Measurements from ENCODE around the gene SLIT3. TPM values are rescaled to one million over a fixed set of nuclear protein-coding genes. Genes with fewer than 3 reads are reported as not detected.

The SLIT3 gene
- total RNA-seq, 3 donors from 2014 or later (not counting 1 experiment from before 2014, with no cell fraction given) = 0.34 to 0.80 TPM; not detected in 1

DNA sequence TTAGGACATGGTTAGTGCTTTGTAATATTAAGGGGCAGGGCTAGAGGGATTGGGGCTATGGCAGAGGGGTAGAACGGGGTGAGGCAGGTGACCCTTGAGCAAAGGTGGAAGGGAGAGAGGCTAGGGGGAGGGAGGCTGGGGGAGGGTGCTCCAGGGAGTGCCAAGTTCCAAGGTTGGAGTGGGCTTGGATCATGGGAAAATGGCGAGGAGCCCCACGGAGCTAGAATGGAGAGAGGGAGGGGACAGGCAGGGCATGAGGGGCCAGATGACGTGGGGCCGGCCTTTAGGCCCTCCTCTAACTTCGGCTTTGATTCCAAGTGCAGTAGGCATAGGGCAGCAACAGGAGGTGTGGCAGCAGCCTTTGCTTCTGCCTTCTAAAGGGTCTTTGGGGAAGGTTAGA is 550.0 kb downstream of the SLIT3 start:
- Mint-ChIP-seq H3K36me3 (no peaks in the 10 kb centered on the region), H3K4me3 (no peak overlapping the region), H3K4me1 (peaks cover 11 to 21% of the 10 kb centered on the region in 2 donors), H3K27me3 (ENCODE audit: low read depth in 2 of 2) (peaks cover 8 to 12% of the 10 kb centered on the region in 2 donors), H3K27ac (no peak overlapping the region), H3K9me3 (peaks cover 1 to 4% of the 10 kb centered on the region in 2 donors)
- TF ChIP-seq, protein P1, sequence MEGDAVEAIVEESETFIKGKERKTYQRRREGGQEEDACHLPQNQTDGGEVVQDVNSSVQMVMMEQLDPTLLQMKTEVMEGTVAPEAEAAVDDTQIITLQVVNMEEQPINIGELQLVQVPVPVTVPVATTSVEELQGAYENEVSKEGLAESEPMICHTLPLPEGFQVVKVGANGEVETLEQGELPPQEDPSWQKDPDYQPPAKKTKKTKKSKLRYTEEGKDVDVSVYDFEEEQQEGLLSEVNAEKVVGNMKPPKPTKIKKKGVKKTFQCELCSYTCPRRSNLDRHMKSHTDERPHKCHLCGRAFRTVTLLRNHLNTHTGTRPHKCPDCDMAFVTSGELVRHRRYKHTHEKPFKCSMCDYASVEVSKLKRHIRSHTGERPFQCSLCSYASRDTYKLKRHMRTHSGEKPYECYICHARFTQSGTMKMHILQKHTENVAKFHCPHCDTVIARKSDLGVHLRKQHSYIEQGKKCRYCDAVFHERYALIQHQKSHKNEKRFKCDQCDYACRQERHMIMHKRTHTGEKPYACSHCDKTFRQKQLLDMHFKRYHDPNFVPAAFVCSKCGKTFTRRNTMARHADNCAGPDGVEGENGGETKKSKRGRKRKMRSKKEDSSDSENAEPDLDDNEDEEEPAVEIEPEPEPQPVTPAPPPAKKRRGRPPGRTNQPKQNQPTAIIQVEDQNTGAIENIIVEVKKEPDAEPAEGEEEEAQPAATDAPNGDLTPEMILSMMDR (IDR thresholded peaks at IDR 0.05) = no peak
- H3K9me3 ChIP-seq (ENCODE audit: control insufficient read depth, insufficient read depth, low read length) = peaks cover 13% of the 10 kb centered on the region
- intact Hi-C loops (cut with micrococcal nuclease) = no loop called here
- H3K27ac ChIP-seq (ENCODE audit: low read length) = no peak overlapping the region
- no peaks in the 10 kb centered on the region for H3K27me3 ChIP-seq (ENCODE audit: control insufficient read depth, insufficient read depth, low read length)
- H3K4me1 ChIP-seq (ENCODE audit: control insufficient read depth, insufficient read depth, low read length) = no peaks in the 10 kb centered on the region
- no peak for DNase-seq
- no peak overlapping the region for H3K4me3 ChIP-seq (ENCODE audit: low read length)
- no peaks in the 10 kb centered on the region for H3K36me3 ChIP-seq (ENCODE audit: control insufficient read depth, insufficient read depth, low read length)
- 81% methylated on average over 6 of the region's 6 CpGs for WGBS (ENCODE audit: insufficient coverage)
- ATAC-seq = no peak

DNA sequence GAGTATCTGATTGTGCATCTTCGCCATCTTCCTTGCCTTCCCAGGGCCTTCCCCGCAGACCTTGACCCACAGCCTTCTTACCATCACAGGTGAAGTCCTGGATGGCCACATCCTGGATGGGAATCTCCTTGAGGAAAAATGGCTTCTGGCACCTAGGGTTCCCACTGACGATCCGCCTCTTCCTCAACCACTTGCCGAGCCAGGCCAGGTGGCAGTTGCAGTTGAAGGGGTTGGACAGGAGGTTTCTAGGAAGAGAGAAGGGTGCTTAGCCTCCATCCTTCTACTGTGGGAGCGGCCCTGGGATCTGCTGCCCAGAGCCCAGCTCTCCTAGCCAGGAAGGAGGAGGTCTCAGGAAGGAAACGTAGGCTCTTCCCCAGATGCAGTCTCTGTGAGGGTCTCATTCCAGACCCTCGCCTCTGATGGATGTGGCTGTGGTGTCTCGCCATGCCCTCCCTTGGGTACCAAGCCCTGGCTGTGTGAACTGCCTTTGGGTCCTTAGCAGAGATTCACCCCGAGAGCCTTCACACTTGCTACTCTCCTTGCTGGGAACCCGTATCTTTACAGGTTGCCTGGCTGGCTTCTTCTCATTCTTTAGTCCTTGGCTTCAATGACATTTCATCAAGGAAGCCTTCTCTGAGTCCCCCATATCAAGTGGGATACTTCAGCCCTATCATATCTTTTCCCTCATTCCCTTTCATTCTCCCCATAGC is 551.4 kb downstream of the SLIT3 start:
- H3K36me3 Mint-ChIP-seq = no peaks in the 10 kb centered on the region
- no peaks in the 10 kb centered on the region for H3K36me3 ChIP-seq (ENCODE audit: control insufficient read depth, insufficient read depth, low read length)

DNA sequence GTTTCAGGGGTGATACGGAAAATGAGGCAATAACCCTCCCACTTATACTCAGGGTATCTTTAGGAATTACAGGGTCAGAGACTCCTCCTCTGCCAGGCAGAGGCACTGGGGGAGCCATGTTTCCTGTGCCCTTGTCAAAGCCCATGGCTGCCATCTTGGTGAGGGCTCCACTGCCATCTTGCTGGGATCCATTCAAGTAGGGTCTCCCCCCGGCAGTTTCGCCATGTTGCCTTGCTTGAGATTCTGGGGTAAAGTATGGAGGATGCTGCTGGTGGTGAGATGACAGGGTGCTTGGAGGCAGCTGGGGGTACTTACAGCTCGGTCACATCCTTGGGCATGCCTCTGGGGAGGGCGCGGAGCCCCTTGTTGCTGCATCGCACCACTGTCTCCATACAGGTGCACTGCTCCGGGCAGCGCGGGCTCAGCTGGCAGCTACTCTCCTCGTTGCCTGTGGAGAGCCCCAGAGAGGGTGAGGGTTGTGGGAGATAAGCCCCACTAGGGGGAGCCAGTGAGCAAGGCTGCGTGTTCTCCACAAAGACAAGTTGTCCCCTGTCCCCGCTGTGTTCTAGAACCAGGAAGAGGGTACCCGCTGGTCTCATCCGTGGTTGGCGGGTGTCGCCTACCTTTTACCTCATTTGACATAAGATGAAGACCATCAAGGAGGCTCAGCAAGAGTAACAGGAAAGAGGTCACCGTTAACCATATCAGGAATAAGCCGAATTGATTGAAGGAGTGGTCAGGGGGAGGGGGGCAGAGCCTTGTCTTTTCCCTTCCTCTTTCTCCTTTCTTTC is 552.8 kb downstream of the SLIT3 start:
- 56% methylated on average over 17 of the region's 19 CpGs for WGBS (ENCODE audit: insufficient coverage)
- H3K9me3 Mint-ChIP-seq = peaks cover 2 to 4% of the 10 kb centered on the region in 2 donors
- ATAC-seq (peak; percentile 50 to 66 (median 61)), DNase-seq (peak in 1 of 2 donors; percentile 19)
- TF ChIP-seq, protein P1 (IDR thresholded peaks at IDR 0.05) = peak; percentile 40
- intact Hi-C loops (cut with micrococcal nuclease) = no loop called here
- H3K27me3 ChIP-seq (ENCODE audit: control insufficient read depth, insufficient read depth, low read length) = no peaks in the 10 kb centered on the region
- peaks cover 16 to 27% of the 10 kb centered on the region in 2 donors for H3K4me1 Mint-ChIP-seq
- no peaks in the 10 kb centered on the region for H3K36me3 Mint-ChIP-seq
- no peaks in the 10 kb centered on the region for H3K4me1 ChIP-seq (ENCODE audit: control insufficient read depth, insufficient read depth, low read length)
- H3K36me3 ChIP-seq (ENCODE audit: control insufficient read depth, insufficient read depth, low read length) = no peaks in the 10 kb centered on the region
- no peak overlapping the region for H3K4me3 Mint-ChIP-seq
- H3K9me3 ChIP-seq (ENCODE audit: control insufficient read depth, insufficient read depth, low read length) = peaks cover 13% of the 10 kb centered on the region
- H3K27me3 Mint-ChIP-seq (ENCODE audit: low read depth in 2 of 2) = peaks cover 6 to 8% of the 10 kb centered on the region in 2 donors
- no peak overlapping the region for H3K27ac Mint-ChIP-seq
- no peak overlapping the region for H3K27ac ChIP-seq (ENCODE audit: low read length)
- no peak overlapping the region for H3K4me3 ChIP-seq (ENCODE audit: low read length)

More for the DNA sequence above, 551.4 kb downstream of the SLIT3 start:
- Histone ChIP-seq H3K9me3 (ENCODE audit: control insufficient read depth, insufficient read depth, low read length) (peaks cover 13% of the 10 kb centered on the region), H3K4me3 (ENCODE audit: low read length) (no peak overlapping the region), H3K27me3 (ENCODE audit: control insufficient read depth, insufficient read depth, low read length) (no peaks in the 10 kb centered on the region), H3K27ac (ENCODE audit: low read length) (no peak overlapping the region), H3K4me1 (ENCODE audit: control insufficient read depth, insufficient read depth, low read length) (no peaks in the 10 kb centered on the region)
- DNase-seq = no peak
- ATAC-seq = no peak
- Mint-ChIP-seq H3K27ac (no peak overlapping the region), H3K4me3 (no peak overlapping the region), H3K9me3 (peaks cover 2 to 4% of the 10 kb centered on the region in 2 donors), H3K27me3 (ENCODE audit: low read depth in 2 of 2) (peaks cover 8 to 12% of the 10 kb centered on the region in 2 donors), H3K4me1 (peaks cover 16 to 27% of the 10 kb centered on the region in 2 donors)
- WGBS (ENCODE audit: insufficient coverage) = 90% methylated on average over 11 of the region's 11 CpGs
- TF ChIP-seq, protein P1 (IDR thresholded peaks at IDR 0.05) = no peak
- intact Hi-C loops (cut with micrococcal nuclease) = no loop called here

All from natural killer cell (primary cell).